ENCODE data around the gene AATK.

GRCh38 chr17:81179861-81180260 lies 13.8 kb upstream of the AATK start:
- no peak for TF ChIP-seq POLR2AphosphoS5 (IDR thresholded peaks at IDR 0.05; ENCODE audit: low read depth, low read length)
- no peak for TF ChIP-seq POLR2A (IDR thresholded peaks at IDR 0.05; ENCODE audit: low read depth, low read length)
